GM19452 (cell line): Measurements from ENCODE around the gene SMIM38.
"Not testable (repeated sequence)": the region's sequence is repeated elsewhere in the genome, so short reads cannot be mapped to it uniquely, and the experiment has no call there.

Experiments used
- ATAC-seq: cut with Tn5 transposase; IDR thresholded peaks from one replicate; pipeline ENCODE4 v1.9.1; 2021; ENCODE audit not compliant: unreplicated experiment

The SMIM38 gene

GRCh38 chr11:69137151-69137844, 18.4 kb upstream of the SMIM38 start:
- ATAC-seq: no peak

DNA sequence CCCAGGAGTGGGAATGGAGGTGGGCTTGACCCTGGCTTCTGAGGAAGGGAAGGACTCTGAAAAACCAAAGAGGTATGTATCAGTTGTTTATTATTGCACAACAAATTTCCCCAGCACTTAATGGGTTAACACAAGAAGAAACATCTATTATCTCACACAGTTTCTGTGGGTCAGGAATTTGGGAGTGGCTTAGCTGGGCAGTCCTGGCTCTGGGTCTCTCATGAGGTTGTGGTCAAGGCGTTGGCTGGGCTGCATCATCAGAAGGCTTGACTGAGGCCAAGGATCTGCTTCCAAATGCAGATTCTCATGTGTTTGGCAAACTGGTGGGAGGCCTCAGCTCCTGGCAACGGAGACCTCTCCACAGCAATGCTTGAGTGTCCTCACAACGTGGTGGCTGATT, 17.5 kb upstream of the SMIM38 start:
- no peak for ATAC-seq

DNA sequence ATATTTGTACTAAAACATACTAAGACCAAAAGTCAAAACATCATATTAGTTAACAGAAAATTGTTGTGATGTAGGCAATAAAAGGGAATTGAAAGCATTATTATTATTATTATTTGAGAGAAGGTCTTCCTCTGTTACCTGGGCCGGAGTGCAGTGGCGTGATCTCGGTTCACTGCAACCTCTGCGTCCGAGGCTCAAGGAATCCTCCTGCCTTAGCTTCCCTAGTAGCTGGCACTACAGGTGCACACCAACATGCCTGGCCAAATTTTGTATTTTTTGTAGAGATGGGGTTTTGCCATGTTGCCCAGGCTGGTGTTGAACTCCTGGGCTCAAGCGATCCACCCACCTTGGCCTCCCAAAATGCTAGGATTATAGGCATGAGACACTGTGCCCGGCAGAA, 15.6 kb upstream of the SMIM38 start:
- not testable (repeated sequence) for ATAC-seq

GRCh38 chr11:69140635-69141034, 15.1 kb upstream of the SMIM38 start:
- ATAC-seq: no peak

GRCh38 chr11:69141742-69142141, 14.0 kb upstream of the SMIM38 start:
- ATAC-seq: no peak

GRCh38 chr11:69142895-69143294, 12.8 kb upstream of the SMIM38 start:
- no peak for ATAC-seq

DNA sequence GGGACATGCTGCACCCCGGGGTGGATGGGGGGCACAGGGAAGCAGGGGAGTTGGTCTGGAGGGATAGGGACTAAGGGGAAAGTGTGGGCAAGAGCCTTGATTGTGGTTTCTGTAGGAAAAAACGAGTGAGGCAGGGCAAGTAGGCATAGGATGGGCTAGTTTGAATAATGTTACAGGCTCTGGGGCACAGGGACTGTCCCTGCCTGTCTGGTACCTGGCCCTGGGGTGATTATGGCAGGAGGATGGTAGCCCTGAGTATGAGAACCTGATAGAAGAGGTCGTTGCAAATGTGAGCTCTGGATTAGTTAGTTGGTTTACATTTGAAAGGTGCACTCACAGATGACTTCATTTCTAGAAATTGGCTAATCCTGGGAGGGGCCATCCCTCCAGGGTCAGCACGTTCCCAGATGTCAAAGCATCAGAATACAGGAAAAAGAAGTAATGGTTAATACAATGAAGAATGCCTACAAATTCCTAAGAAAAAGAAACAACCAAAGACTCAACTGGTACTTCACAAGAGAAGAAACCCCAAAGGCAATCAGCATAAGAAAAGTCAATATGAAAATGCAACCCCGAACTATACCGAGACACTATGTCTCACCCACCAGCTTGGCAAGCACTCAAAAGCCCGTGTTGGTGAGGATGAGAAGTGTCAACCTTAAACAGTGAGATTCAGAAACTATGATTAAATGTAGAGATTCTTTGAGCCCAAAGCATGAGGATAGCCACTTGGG, 11.3 kb upstream of the SMIM38 start:
- no peak for ATAC-seq

GRCh38 chr11:69145050-69145380, 10.7 kb upstream of the SMIM38 start:
- no peak for ATAC-seq

- ATAC-seq: no peak
Observed at GRCh38 chr11:69148377-69148762, 7.4 kb upstream of the SMIM38 start.

DNA sequence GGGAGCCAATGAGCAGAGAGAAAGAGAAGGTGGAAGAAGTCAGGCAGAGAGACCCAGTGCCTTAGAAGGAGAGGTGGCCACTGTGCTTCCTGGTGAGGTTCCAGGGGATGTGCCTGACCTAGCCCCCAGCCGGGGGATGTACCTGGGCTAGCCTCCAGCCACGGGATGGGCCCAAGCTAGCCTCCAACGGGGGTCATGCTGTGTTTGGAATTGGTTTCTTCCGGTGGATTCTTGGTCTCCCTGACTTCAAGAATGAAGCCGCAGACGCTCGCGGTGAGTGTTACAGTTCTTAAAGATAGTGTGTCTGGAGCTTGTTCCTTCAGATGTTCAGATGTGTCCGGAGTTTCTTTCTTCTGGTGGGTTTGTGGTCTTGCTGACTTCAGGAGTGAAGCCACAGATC, 6.9 kb upstream of the SMIM38 start:
- ATAC-seq: no peak

GRCh38 chr11:69149338-69150045, 6.2 kb upstream of the SMIM38 start:
- ATAC-seq: not testable (repeated sequence)

DNA sequence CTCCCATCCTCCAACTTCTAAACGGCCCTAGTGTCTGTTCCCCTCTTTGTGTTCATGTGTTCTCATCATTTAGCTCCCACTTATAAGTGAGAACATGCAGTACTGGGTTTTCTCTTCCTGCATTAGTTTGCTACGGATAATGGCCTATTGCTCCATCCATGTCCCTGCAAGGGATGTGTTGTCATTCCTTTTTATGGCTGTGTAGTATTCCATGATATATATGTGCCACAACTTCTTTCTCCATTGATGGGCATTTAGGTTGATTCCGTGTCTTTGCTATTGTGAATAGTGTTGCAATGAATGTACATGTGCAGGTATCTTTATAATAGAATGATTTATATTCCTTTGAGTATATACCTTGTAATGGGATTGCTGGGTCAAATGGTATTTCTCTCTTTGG, 5.6 kb upstream of the SMIM38 start:
- no peak for ATAC-seq

- no peak for ATAC-seq
Observed at GRCh38 chr11:69151836-69152235, 3.9 kb upstream of the SMIM38 start.

DNA sequence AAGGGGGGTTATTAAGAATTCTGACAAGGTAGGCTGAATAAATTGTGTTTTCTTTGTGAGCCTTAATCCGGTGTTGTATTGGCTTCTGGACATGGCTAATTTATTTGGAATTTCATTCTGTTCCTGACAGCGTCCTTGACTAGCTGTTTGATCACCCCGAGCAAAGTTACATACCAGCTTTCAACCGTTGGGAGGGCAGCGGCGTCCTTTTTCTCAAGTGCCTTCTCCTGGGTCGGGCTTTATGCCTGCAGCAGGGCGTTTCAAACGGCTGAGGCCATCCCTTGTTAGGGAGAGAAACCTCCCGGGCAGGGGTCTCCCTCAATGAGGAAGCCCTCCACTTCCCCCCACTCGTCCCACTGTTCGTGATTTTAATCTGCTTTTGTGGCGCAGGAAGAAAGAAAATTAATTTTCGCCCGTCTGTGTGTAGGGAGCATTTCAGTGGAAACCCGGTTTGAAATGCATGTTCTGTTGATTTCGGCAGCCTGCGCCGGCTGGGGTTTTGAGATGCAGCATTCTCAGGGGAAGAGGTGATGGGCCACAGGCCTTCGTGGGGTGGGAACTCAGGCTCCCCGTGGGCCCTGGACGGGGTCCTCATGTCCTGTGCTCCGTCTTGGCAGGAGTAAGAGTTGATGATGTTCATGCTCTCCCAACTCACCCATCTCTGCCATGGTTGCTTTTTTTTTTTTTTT, 2.9 kb upstream of the SMIM38 start:
- ATAC-seq: no peak

DNA sequence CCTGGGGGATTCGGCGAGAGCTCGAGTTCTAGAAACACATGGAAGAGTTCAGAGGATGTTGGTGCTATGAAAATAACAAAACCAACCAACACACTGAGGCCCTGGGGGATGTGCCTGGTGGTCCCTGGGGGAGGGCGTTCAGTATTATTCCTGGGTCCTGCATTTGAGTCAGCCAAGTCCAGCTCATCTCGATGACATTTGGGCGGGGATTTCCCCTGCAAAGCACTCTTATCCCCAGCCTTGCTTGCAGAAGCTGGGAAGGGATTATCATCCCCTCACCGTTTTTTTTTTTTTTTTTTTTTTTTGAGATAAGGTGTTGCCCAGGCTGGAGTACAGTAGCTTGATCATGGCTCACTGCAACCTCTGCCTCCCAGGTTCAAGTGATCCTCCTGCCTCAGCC, 2.1 kb upstream of the SMIM38 start:
- no peak for ATAC-seq

GRCh38 chr11:69154211-69154913, 1.4 kb upstream of the SMIM38 start:
- ATAC-seq: no peak

DNA sequence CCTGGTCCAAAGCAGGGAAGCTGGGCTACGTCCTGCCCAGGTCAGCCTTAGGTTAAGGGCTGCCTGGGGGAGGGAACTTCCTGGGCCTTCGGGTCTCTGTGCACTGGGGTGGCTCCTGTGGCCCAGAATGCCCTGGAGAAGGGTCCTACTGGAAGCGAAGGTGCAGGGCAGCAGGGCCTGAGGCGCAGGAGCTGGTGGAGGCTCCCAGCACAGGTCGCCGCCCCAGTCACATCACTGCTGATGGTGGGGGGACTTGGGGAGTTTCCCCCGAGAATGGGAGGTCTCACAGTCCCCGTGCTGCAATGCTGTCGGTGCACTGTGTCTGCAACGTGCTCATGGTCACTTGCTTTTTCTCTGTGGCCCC, 815 bp upstream of the SMIM38 start:
- ATAC-seq: no peak

DNA sequence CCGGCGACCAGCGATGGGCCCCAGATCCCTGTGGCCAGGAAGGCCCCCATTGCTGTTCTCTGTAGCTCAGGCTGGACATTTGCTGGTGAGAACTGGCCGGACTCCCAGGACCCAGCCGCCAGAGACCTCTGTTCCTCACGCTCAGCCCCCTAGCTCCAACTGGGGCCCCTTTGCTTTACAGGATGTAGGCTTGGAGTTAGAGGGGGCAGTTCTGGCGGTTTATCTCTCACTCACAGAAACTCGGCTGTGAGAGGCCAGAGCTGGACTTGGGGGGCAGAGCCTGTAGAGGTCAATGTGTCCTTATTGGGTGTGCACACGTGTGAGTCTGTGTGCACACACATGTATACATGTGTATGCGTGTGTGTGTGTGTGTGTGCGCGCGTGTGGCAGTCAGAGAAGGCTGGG, 502 bp downstream of the SMIM38 start:
- ATAC-seq: no peak

DNA sequence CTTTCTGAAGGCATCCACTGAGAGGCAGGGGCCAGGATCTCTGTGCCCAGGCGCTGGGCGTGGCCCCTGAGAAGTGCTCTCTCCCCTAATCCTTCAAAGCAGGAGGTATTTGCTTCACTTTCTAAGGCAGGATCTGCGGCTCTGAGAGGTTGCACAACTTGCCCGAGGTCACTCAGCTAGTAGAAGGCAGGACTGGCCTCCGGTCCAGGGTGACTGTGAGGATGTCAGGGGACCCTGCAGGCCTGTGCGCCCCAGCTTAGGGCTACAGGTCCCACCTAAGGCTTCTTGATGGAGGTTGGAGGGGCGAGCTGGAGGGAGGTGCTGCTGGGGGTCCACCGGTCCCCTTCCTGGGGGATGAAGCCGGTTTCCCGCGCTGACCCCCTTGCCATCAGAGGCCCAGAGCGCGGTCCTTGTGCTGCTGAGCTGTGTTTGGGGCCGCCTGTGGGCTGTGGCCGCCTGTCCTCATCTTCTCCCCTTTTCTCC, 979 bp downstream of the SMIM38 start:
- ATAC-seq: no peak

DNA sequence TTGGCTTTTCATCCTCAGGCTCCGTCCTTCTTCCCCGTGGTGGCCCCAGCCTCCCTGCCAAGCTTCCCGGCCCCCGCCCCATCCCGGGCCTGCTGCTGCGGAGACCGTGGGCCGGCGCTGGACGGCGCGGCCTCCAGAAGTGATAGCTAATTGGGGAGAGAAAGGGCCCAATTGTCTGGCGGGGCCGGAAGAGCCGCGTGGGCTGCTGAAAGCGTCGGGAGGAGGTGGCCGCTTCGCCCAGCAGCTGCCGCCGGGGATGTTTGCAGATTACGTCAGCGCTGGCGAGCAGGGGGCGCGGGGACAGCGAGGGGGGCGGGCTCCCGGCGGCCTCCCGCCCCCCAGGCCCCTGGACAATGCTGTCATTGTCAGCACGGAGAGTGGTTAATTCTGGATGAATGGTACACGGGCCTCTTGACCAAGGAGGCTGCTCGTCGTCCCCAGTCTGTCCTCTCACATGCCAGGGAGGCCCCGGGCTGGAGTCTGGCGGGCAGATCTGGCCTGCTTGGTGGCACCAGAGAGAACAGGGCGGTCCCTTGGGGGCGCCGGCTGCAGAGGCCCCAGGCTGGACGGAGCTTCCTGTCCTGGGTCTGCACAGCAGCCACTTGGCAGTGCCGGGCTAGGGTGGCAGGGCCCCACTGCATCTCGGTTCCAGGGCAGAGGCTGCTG, 1.6 kb downstream of the SMIM38 start:
- no peak for ATAC-seq
